NCI-H2227 treated with DMSO at 0.1 percent for 48 hours (cell line): ENCODE measurements around the gene ACTN4.
A peak's percentile ranks its signal among the peaks of the same experiment; 100 is the strongest.

Source experiments
- DNase-seq: peaks from one replicate; lab custom pipeline; 2025; lab: John Stamatoyannopoulos, UW

Gene ACTN4

GRCh38 chr19:38678217-38678890 is 30.9 kb downstream of the ACTN4 start:
- DNase-seq, result no peak

- DNase-seq, result no peak
Observed at GRCh38 chr19:38678891-38679494, 31.5 kb downstream of the ACTN4 start.

GRCh38 chr19:38679839-38680238 is 32.4 kb downstream of the ACTN4 start:
- DNase-seq, result no peak

- DNase-seq, result no peak
Observed at GRCh38 chr19:38682195-38682867, 34.9 kb downstream of the ACTN4 start.

GRCh38 chr19:38682872-38683392 is 35.5 kb downstream of the ACTN4 start:
- DNase-seq, result no peak

GRCh38 chr19:38683393-38684077 is 36.1 kb downstream of the ACTN4 start:
- peak; percentile 76 for DNase-seq

GRCh38 chr19:38684078-38684861 is 36.8 kb downstream of the ACTN4 start:
- DNase-seq, result peak; percentile 98

GRCh38 chr19:38684862-38685665 is 37.6 kb downstream of the ACTN4 start:
- no peak for DNase-seq

GRCh38 chr19:38685666-38686529 is 38.4 kb downstream of the ACTN4 start:
- DNase-seq, result peak; percentile 90

GRCh38 chr19:38686530-38686888 is 39.1 kb downstream of the ACTN4 start:
- DNase-seq, result no peak

GRCh38 chr19:38687837-38688378 is 40.5 kb downstream of the ACTN4 start:
- no peak for DNase-seq

GRCh38 chr19:38690146-38690545 is 42.7 kb downstream of the ACTN4 start:
- DNase-seq, result no peak

GRCh38 chr19:38690832-38691231 is 43.4 kb downstream of the ACTN4 start:
- DNase-seq, result no peak

GRCh38 chr19:38691938-38692457 is 44.5 kb downstream of the ACTN4 start:
- DNase-seq, result no peak

GRCh38 chr19:38692458-38693379 is 45.3 kb downstream of the ACTN4 start:
- no peak for DNase-seq

GRCh38 chr19:38693380-38694223 is 46.2 kb downstream of the ACTN4 start:
- DNase-seq, result no peak

- no peak for DNase-seq
Observed at GRCh38 chr19:38695317-38695683, 47.9 kb downstream of the ACTN4 start.
